NB4 (cell line): ENCODE data around the gene MTX1.
A peak's percentile ranks its signal among the peaks of the same experiment; 100 is the strongest.

Experiments used
- CTCF ChIP-seq: IDR thresholded peaks from one replicate; pipeline ENCODE4 v1.5.1; 2012; ENCODE audit warnings: low read depth, low read length
- POLR2A ChIP-seq: IDR thresholded peaks from 2 replicates; pipeline ENCODE4 v1.6.1; 2011; ENCODE audit warnings: mild to moderate bottlenecking; ENCODE audit not compliant: insufficient read length; ENCODE audit errors: extremely low read depth

GRCh38 chr1:155244368-155245162 is 36.1 kb downstream of the MTX1 start:
- TF ChIP-seq CTCF, result peak; percentile 20
- peak; percentile 75 for TF ChIP-seq POLR2A
